H9 (cell line): Measurements from ENCODE around the gene NTRK2. TPM values are rescaled to one million over a fixed set of nuclear protein-coding genes. Genes with fewer than 3 reads are reported as not detected.

Experiments
- DNase-seq: peaks from one replicate; pipeline ENCODE4 v3.0.0-alpha.2; 2017
- H2AFZ ChIP-seq: one replicate; pipeline ENCODE4 v1.6.1; 2013; ENCODE audit warnings: mild to moderate bottlenecking, low read length, control low read depth, moderate library complexity
- H2AK5ac ChIP-seq: 2 replicates; pipeline ENCODE4 v1.6.1; 2013; ENCODE audit warnings: low read length, control low read depth, mixed read lengths; ENCODE audit not compliant: insufficient read length
- H2BK120ac ChIP-seq: one replicate; pipeline ENCODE4 v1.6.1; 2013; ENCODE audit warnings: low read depth, mild to moderate bottlenecking, low read length, control low read depth, inconsistent platforms; ENCODE audit not compliant: poor library complexity, severe bottlenecking
- H2BK12ac ChIP-seq: 2 replicates; pipeline ENCODE4 v1.6.1; 2013; ENCODE audit warnings: low read length, control low read depth, mixed read lengths, low read depth; ENCODE audit not compliant: insufficient read length
- H2BK15ac ChIP-seq: 2 replicates; pipeline ENCODE4 v1.6.1; 2013; ENCODE audit warnings: low read depth, low read length, control low read depth
- H2BK20ac ChIP-seq: one replicate; pipeline ENCODE4 v1.6.1; 2013; ENCODE audit warnings: low read depth, mild to moderate bottlenecking, low read length, control low read depth, inconsistent platforms; ENCODE audit not compliant: poor library complexity, severe bottlenecking
- H2BK5ac ChIP-seq: 2 replicates; pipeline ENCODE4 v1.6.1; 2013; ENCODE audit warnings: low read length, control low read depth, mixed read lengths; ENCODE audit not compliant: insufficient read length
- H3K14ac ChIP-seq: 2 replicates; pipeline ENCODE4 v1.6.1; 2013; ENCODE audit warnings: low read length, control low read depth; ENCODE audit not compliant: insufficient read depth
- H3K18ac ChIP-seq: 2 replicates; pipeline ENCODE4 v1.6.1; 2013; ENCODE audit warnings: low read depth, mild to moderate bottlenecking, mixed read lengths, low read length, control low read depth; ENCODE audit not compliant: insufficient read length
- H3K23ac ChIP-seq: 2 replicates; pipeline ENCODE4 v1.6.1; 2013; ENCODE audit warnings: low read length, control low read depth, mixed read lengths, low read depth; ENCODE audit not compliant: insufficient read length
- H3K23me2 ChIP-seq: 2 replicates; pipeline ENCODE4 v1.6.1; 2013; ENCODE audit warnings: low read depth, mild to moderate bottlenecking, mixed read lengths, low read length, control low read depth; ENCODE audit not compliant: insufficient read length, poor library complexity, severe bottlenecking
- H3K27ac ChIP-seq: 2 replicates; pipeline ENCODE4 v1.5.1; 2013; ENCODE audit warnings: low read length, control low read depth, mixed read lengths, low read depth; ENCODE audit not compliant: insufficient read length
- H3K27me3 ChIP-seq: 2 replicates; pipeline ENCODE4 v1.6.1; 2013; ENCODE audit warnings: low read length, control low read depth, inconsistent platforms; ENCODE audit not compliant: insufficient read depth
- H3K4ac ChIP-seq: 2 replicates; pipeline ENCODE4 v1.6.1; 2013; ENCODE audit warnings: low read depth, mild to moderate bottlenecking, control low read depth, inconsistent platforms, low read length, moderate library complexity
- H3K4me1 ChIP-seq: 2 replicates; pipeline ENCODE4 v1.6.1; 2013; ENCODE audit warnings: low read length, control low read depth, inconsistent platforms; ENCODE audit not compliant: insufficient read depth
- H3K4me2 ChIP-seq: 2 replicates; pipeline ENCODE4 v1.6.1; 2013; ENCODE audit warnings: low read length, control low read depth, mixed read lengths; ENCODE audit not compliant: insufficient read length, insufficient read depth
- H3K56ac ChIP-seq: 2 replicates; pipeline ENCODE4 v1.6.1; 2013; ENCODE audit warnings: low read depth, mild to moderate bottlenecking, mixed read lengths, low read length, control low read depth; ENCODE audit not compliant: insufficient read length
- H3K79me1 ChIP-seq: 2 replicates; pipeline ENCODE4 v1.6.1; 2013; ENCODE audit warnings: low read depth, mild to moderate bottlenecking, moderate library complexity, low read length, control low read depth, inconsistent platforms; ENCODE audit not compliant: insufficient read depth, poor library complexity, severe bottlenecking
- H3K79me2 ChIP-seq: 2 replicates; pipeline ENCODE4 v1.6.1; 2013; ENCODE audit warnings: low read length, control low read depth, inconsistent platforms; ENCODE audit not compliant: insufficient read depth
- H3K9ac ChIP-seq: 2 replicates; pipeline ENCODE4 v1.6.1; 2013; ENCODE audit warnings: low read length, control low read depth, mixed read lengths; ENCODE audit not compliant: insufficient read length; ENCODE audit errors: extremely low read depth
- H3K9me3 ChIP-seq: one replicate; pipeline ENCODE4 v1.6.1; 2013; ENCODE audit warnings: low read depth, low read length, inconsistent platforms; ENCODE audit not compliant: control insufficient read depth
- H3T11ph ChIP-seq: one replicate; pipeline ENCODE4 v1.6.1; 2013; ENCODE audit warnings: mild to moderate bottlenecking, low read length, control low read depth, inconsistent platforms
- H4K20me1 ChIP-seq: one replicate; pipeline ENCODE4 v1.6.1; 2013; ENCODE audit not compliant: control insufficient read depth, insufficient read length, insufficient read depth
- H4K5ac ChIP-seq: 2 replicates; pipeline ENCODE4 v1.6.1; 2013; ENCODE audit warnings: low read depth, mild to moderate bottlenecking, mixed read lengths, low read length, control low read depth; ENCODE audit not compliant: insufficient read length
- H4K8ac ChIP-seq: replicated peaks from 2 replicates; pipeline ENCODE4 v1.6.1; 2013; ENCODE audit warnings: low read length, control low read depth, mixed read lengths, low read depth; ENCODE audit not compliant: insufficient read length
- H4K91ac ChIP-seq: 2 replicates; pipeline ENCODE4 v1.6.1; 2013; ENCODE audit warnings: low read depth, mild to moderate bottlenecking, moderate library complexity, mixed read lengths, low read length, control low read depth; ENCODE audit not compliant: insufficient read length
- H3K27ac Mint-ChIP-seq, 3 experiments: 2 replicates in 2 of 3; 3 replicates in 1 of 3; pipeline ENCODE4 v1.8.0; 2020 to 2021; ENCODE audit warnings: mixed read lengths in 3 of 3, mild to moderate bottlenecking in 1 of 3, moderate library complexity in 1 of 3
- H3K27me3 Mint-ChIP-seq: 2 replicates; pipeline ENCODE4 v1.8.0; 2021; ENCODE audit warnings: low read depth, mild to moderate bottlenecking, moderate library complexity, mixed read lengths
- H3K36me3 Mint-ChIP-seq, 3 experiments: 2 replicates in 2 of 3; 3 replicates in 1 of 3; pipeline ENCODE4 v1.8.0; 2020 to 2021; ENCODE audit warnings: low read depth in 3 of 3, mixed read lengths in 3 of 3; ENCODE audit not compliant: insufficient read depth in 1 of 3
- H3K4me1 Mint-ChIP-seq, 2 experiments: 2 replicates each; pipeline ENCODE4 v1.8.0; 2020; ENCODE audit warnings: mixed read lengths in 2 of 2
- H3K4me3 Mint-ChIP-seq, 2 experiments: 2 replicates in 1 of 2; 3 replicates in 1 of 2; pipeline ENCODE4 v1.8.0; 2020 to 2021; ENCODE audit warnings: mild to moderate bottlenecking in 2 of 2, mixed read lengths in 2 of 2, moderate library complexity in 1 of 2
- H3K9me3 Mint-ChIP-seq, 2 experiments: 2 replicates in 1 of 2; 3 replicates in 1 of 2; pipeline ENCODE4 v1.8.0; 2020; ENCODE audit warnings: mild to moderate bottlenecking in 2 of 2, mixed read lengths in 2 of 2, moderate library complexity in 1 of 2
- WGBS: extraction: QIAGEN DNeasy Blood & Tissue Kit; methylation state at CpG from one replicate; pipeline ENCODE4 v1.1.7; 2013; ENCODE audit warnings: missing lambda C conversion rate, low lambda C conversion rate, mixed read lengths; ENCODE audit not compliant: insufficient read length; ENCODE audit errors: extremely low coverage; 5-methylcytosine and 5-hydroxymethylcytosine counted together
- total RNA-seq: library from RNA; stranded (reverse); gene quantifications from 2 replicates; pipeline ENCODE4 v1.2.1, GENCODE V29; 2021
- TF ChIP-seq, protein P1 (sequence below): fragments of 200-600 bp; sonication (generic); conservative IDR thresholded peaks from 3 replicates; pipeline ENCODE4 v1.8.0; 2021; ENCODE audit warnings: antibody characterized with exemption, mild to moderate bottlenecking

The NTRK2 gene
- total RNA-seq, 1 experiment from 2014 or later = 0.02 TPM

DNA sequence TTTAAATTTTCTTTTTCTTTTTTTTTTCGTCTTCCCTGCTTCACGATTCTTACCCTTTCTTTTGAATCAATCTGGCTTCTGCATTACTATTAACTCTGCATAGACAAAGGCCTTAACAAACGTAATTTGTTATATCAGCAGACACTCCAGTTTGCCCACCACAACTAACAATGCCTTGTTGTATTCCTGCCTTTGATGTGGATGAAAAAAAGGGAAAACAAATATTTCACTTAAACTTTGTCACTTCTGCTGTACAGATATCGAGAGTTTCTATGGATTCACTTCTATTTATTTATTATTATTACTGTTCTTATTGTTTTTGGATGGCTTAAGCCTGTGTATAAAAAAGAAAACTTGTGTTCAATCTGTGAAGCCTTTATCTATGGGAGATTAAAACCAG, 352.2 kb downstream of the NTRK2 start:
- H2BK120ac ChIP-seq = no peak overlapping the region
- H4K8ac ChIP-seq = no peak overlapping the region
- H3K79me2 ChIP-seq = no peaks in the 10 kb centered on the region
- H4K20me1 ChIP-seq = no peaks in the 10 kb centered on the region
- H3K4me2 ChIP-seq = no peak overlapping the region
- H3K56ac ChIP-seq = no peak overlapping the region
- no peak overlapping the region for H3K27ac ChIP-seq
- H2BK15ac ChIP-seq = no peak overlapping the region
- H3K36me3 Mint-ChIP-seq = no peaks in the 10 kb centered on the region
- peaks cover under 1% of the 10 kb centered on the region in 2 experiments; a peak in 2 of 4 replicates for H3K4me1 Mint-ChIP-seq
- no peak overlapping the region for H3K4ac ChIP-seq
- DNase-seq = no peak
- no peak overlapping the region for H4K91ac ChIP-seq
- no peak overlapping the region for H2AK5ac ChIP-seq
- H3K4me3 Mint-ChIP-seq = no peak overlapping the region
- no peaks in the 10 kb centered on the region for H3K9me3 ChIP-seq
- TF ChIP-seq, protein P1, sequence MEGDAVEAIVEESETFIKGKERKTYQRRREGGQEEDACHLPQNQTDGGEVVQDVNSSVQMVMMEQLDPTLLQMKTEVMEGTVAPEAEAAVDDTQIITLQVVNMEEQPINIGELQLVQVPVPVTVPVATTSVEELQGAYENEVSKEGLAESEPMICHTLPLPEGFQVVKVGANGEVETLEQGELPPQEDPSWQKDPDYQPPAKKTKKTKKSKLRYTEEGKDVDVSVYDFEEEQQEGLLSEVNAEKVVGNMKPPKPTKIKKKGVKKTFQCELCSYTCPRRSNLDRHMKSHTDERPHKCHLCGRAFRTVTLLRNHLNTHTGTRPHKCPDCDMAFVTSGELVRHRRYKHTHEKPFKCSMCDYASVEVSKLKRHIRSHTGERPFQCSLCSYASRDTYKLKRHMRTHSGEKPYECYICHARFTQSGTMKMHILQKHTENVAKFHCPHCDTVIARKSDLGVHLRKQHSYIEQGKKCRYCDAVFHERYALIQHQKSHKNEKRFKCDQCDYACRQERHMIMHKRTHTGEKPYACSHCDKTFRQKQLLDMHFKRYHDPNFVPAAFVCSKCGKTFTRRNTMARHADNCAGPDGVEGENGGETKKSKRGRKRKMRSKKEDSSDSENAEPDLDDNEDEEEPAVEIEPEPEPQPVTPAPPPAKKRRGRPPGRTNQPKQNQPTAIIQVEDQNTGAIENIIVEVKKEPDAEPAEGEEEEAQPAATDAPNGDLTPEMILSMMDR = no peak
- H3K14ac ChIP-seq = no peak overlapping the region
- no peaks in the 10 kb centered on the region for H3K79me1 ChIP-seq
- H3K4me1 ChIP-seq = no peaks in the 10 kb centered on the region
- no peak overlapping the region for H2AFZ ChIP-seq
- no peak overlapping the region for H3K18ac ChIP-seq
- no CpG with 5 or more reads among the region's 4 CpGs for WGBS
- 0 out of 2 replicates have a peak, but pooled peaks cover 2% of the 10 kb centered on the region for H3K27me3 Mint-ChIP-seq
- H2BK5ac ChIP-seq = no peak overlapping the region
- no peak overlapping the region for H3K9ac ChIP-seq
- H3T11ph ChIP-seq = no peak overlapping the region
- no peak overlapping the region for H3K27ac Mint-ChIP-seq
- H3K23ac ChIP-seq = no peak overlapping the region
- H3K27me3 ChIP-seq = no peaks in the 10 kb centered on the region
- H2BK12ac ChIP-seq = no peak overlapping the region
- no peak overlapping the region for H4K5ac ChIP-seq
- no peak overlapping the region for H2BK20ac ChIP-seq
- no peaks in the 10 kb centered on the region for H3K23me2 ChIP-seq
- H3K9me3 Mint-ChIP-seq = no peaks in the 10 kb centered on the region
